HepG2 (cell line): ENCODE results near the gene PREX1. TPM values are rescaled to one million over a fixed set of nuclear protein-coding genes. Genes with fewer than 3 reads are reported as not detected.

Experiments used
- ATAC-seq: fragments of 200-7000 bp; cut with Tn5 transposase; 3 replicates; pipeline ENCODE4 v1.9.1; 2020; ENCODE audit warnings: mild to moderate bottlenecking, moderate library complexity
- BruUV-seq: library from RNA; stranded (reverse); fragments of 400-500 nt; replicated peaks from 2 replicates; lab custom pipeline; 2021; lab: Mats Ljungman, UMichigan
- CTCF ChIA-PET: fragments of 300-600 bp; formaldehyde crosslinking; extraction: SDS; loops from one replicate; lab custom pipeline; 2021; ENCODE audit warnings: low total read pairs, inconsistent platforms, low intra/inter-chr PET ratio; lab: Yijun Ruan, JAX
- POLR2A ChIA-PET: fragments of 350-600 bp; sonication (Branson Sonifier 250); formaldehyde crosslinking; loops from one replicate; lab custom pipeline; 2020; ENCODE audit warnings: antibody characterized with exemption, inconsistent platforms; lab: Yijun Ruan, JAX
- DNase-seq: peaks from one replicate; pipeline ENCODE4 v3.0.0-alpha.2; 2015; ENCODE audit warnings: low spot score
- FAIRE-seq: peaks from 3 replicates; lab custom pipeline; 2011; peaks lifted over from hg19 to GRCh38; lab: Jason Lieb, UNC
- H2AFZ ChIP-seq: one replicate; pipeline ENCODE4 v1.6.1; 2011; ENCODE audit warnings: low read length, inconsistent platforms
- H3K27ac ChIP-seq: fragments of 300-600 bp; 3 replicates; pipeline ENCODE4 v1.8.0; 2011; ENCODE audit warnings: mixed run types, mild to moderate bottlenecking, mixed read lengths, low read length, inconsistent platforms; ENCODE audit not compliant: insufficient read depth; ENCODE audit errors: extremely low read length
- H3K27me3 ChIP-seq, 2 experiments: fragments of 200-600 bp in 1 of 2; 2 replicates in 1 of 2; 3 replicates in 1 of 2; pipeline versions ENCODE4 v1.6.0 to v1.8.0; 2011; ENCODE audit warnings: low read length in 2 of 2, mild to moderate bottlenecking in 2 of 2, moderate library complexity in 2 of 2, inconsistent platforms in 1 of 2; ENCODE audit not compliant: insufficient read depth in 2 of 2, control insufficient read depth in 1 of 2
- H3K36me3 ChIP-seq, 2 experiments: fragments of 200-600 bp in 1 of 2; replicated peaks in 1 of 2; 2 replicates in 1 of 2; 3 replicates in 1 of 2; pipeline versions ENCODE4 v1.5.1 to v1.8.0; 2011; ENCODE audit warnings: low read length in 2 of 2, inconsistent platforms in 1 of 2; ENCODE audit not compliant: insufficient read depth in 2 of 2, control insufficient read depth in 1 of 2
- H3K4me1 ChIP-seq: 2 replicates; pipeline ENCODE4 v1.5.1; 2012; ENCODE audit warnings: low read length, inconsistent platforms; ENCODE audit not compliant: insufficient read depth
- H3K4me2 ChIP-seq: 2 replicates; pipeline ENCODE4 v1.6.0; 2011; ENCODE audit warnings: low read depth, low read length, inconsistent platforms
- H3K4me3 ChIP-seq, 3 experiments: fragments of 200-600 bp in 1 of 3; sonication (generic), shearing (Covaris generic) in 1 of 3; replicated peaks in 1 of 3; 2 replicates each; pipeline ENCODE4 v1.5.1; 2011 to 2016; ENCODE audit warnings: low read length in 3 of 3, inconsistent platforms in 2 of 3, low read depth in 2 of 3, mild to moderate bottlenecking in 2 of 3, control low read depth in 1 of 3, mixed read lengths in 1 of 3; ENCODE audit not compliant: insufficient read depth in 1 of 3
- H3K79me2 ChIP-seq: one replicate; pipeline ENCODE4 v1.6.1; 2011; ENCODE audit warnings: low read length, inconsistent platforms; ENCODE audit not compliant: insufficient read depth
- H3K9ac ChIP-seq: 2 replicates; pipeline ENCODE4 v1.6.0; 2011; ENCODE audit warnings: mild to moderate bottlenecking, low read depth, low read length, inconsistent platforms; ENCODE audit not compliant: insufficient read depth
- H3K9me3 ChIP-seq: 2 replicates; pipeline ENCODE4 v1.5.1; 2012; ENCODE audit warnings: mild to moderate bottlenecking, low read length
- H4K20me1 ChIP-seq: 2 replicates; pipeline ENCODE4 v1.6.0; 2011; ENCODE audit warnings: inconsistent platforms, mild to moderate bottlenecking, low read length, moderate library complexity; ENCODE audit not compliant: insufficient read depth
- AGO1 ChIP-seq: fragments of 200-400 bp; formaldehyde crosslinking; IDR thresholded peaks from 2 replicates; pipeline ENCODE4 v1.6.1; 2017; ENCODE audit warnings: mild to moderate bottlenecking, low read depth, low read length, moderate library complexity; ENCODE audit not compliant: poor library complexity, severe bottlenecking
- BATF2 ChIP-seq: sonication (generic); formaldehyde crosslinking; IDR thresholded peaks from 2 replicates; pipeline ENCODE4 v1.8.0; 2022; ENCODE audit warnings: mild to moderate bottlenecking, missing genetic modification reagents, moderate library complexity
- CHD2 ChIP-seq: IDR thresholded peaks from 2 replicates; pipeline ENCODE4 v1.6.1; 2011; ENCODE audit warnings: low read depth, low read length, improper control_type of control experiment
- HMGA1 ChIP-seq: sonication (generic); formaldehyde crosslinking; conservative IDR thresholded peaks from 2 replicates; pipeline ENCODE4 v1.4.0; 2020; ENCODE audit warnings: missing genetic modification reagents
- HMGXB3 ChIP-seq: sonication (generic); formaldehyde crosslinking; IDR thresholded peaks from 2 replicates; pipeline ENCODE4 v1.4.0; 2020; ENCODE audit warnings: missing genetic modification reagents, borderline replicate concordance
- JUND ChIP-seq: sonication (generic); formaldehyde crosslinking; IDR thresholded peaks from 2 replicates; pipeline ENCODE4 v1.8.0; 2022; ENCODE audit warnings: mild to moderate bottlenecking, missing genetic modification reagents
- NCOA1 ChIP-seq: sonication (generic); formaldehyde crosslinking; IDR thresholded peaks from 2 replicates; pipeline ENCODE4 v1.9.0; 2021; ENCODE audit warnings: missing genetic modification reagents
- POGZ ChIP-seq: sonication (generic); formaldehyde crosslinking; IDR thresholded peaks from 2 replicates; pipeline ENCODE4 v1.4.0; 2020; ENCODE audit warnings: mild to moderate bottlenecking, missing genetic modification reagents
- RXRA ChIP-seq: sonication (generic); formaldehyde crosslinking; IDR thresholded peaks from 2 replicates; pipeline ENCODE4 v1.5.1; 2020; ENCODE audit warnings: missing genetic modification reagents
- SNAPC5 ChIP-seq: sonication (generic); formaldehyde crosslinking; IDR thresholded peaks from 2 replicates; pipeline ENCODE4 v1.8.1; 2023; ENCODE audit warnings: mild to moderate bottlenecking, missing genetic modification reagents, borderline replicate concordance
- TBX3 ChIP-seq: fragments of 450-650 bp; IDR thresholded peaks from 2 replicates; pipeline ENCODE4 v1.6.1; 2017; ENCODE audit warnings: antibody characterized with exemption, mild to moderate bottlenecking, inconsistent platforms, borderline replicate concordance
- ZHX2 ChIP-seq, 2 experiments: sonication (generic) in 1 of 2; formaldehyde crosslinking in 1 of 2; IDR thresholded peaks; 2 replicates each; pipeline versions ENCODE4 v1.6.1 to v1.9.0; 2014 to 2022; ENCODE audit warnings: antibody characterized with exemption in 1 of 2, borderline replicate concordance in 1 of 2, inconsistent platforms in 1 of 2, low read depth in 1 of 2, missing genetic modification reagents in 1 of 2
- ZNF30 ChIP-seq: sonication (generic); formaldehyde crosslinking; IDR thresholded peaks from 2 replicates; pipeline ENCODE4 v1.5.0; 2020; ENCODE audit warnings: mild to moderate bottlenecking, missing genetic modification reagents
- WGBS: methylation state at CpG from one replicate; pipeline ENCODE4 v1.1.6; 2017; ENCODE audit warnings: low lambda C conversion rate; 5-methylcytosine and 5-hydroxymethylcytosine counted together
- in situ Hi-C: cut with HindIII; loops from 2 replicates; pipeline ENCODE4 v1.10.0; 2017; ENCODE audit warnings: low pct_unique_long_range_greater_than_20kb; ENCODE audit not compliant: extremely low pct_ligation_motif_present
- intact Hi-C: fragments of 100-400 bp; cut with micrococcal nuclease; formaldehyde crosslinking; loops from one replicate; pipeline ENCODE4 v1.10.0; 2022; ENCODE audit not compliant: unreplicated experiment
- polyA plus RNA-seq, 8 experiments: library from polyadenylated mRNA; depleted of rRNA in 3 of 8; stranded (reverse) in 7 of 8; unstranded in 1 of 8; fragments of >200 nt; fragmentation: Illumina TruSeq in 4 of 8; extraction: Trizol in 4 of 8; gene quantifications; 2 replicates each; pipeline versions ENCODE4 v1.2.1 to v1.2.3, GENCODE V29; 2011 to 2016; ENCODE audit warnings: low read depth in 4 of 8, missing spikeins in 1 of 8, mixed read lengths in 1 of 8; ENCODE audit not compliant: insufficient read depth in 1 of 8
- total RNA-seq, 5 experiments: library from RNA; depleted of rRNA; stranded (reverse); fragments of >200 nt; fragmentation: Illumina TruSeq; extraction: Trizol; gene quantifications; 2 replicates each; pipeline ENCODE4 v1.2.3, GENCODE V29; 2016; ENCODE audit warnings: low read depth in 1 of 5

PREX1 gene
- total and polyA plus RNA-seq, 2 of the 13 experiments (the other 11 are each of a cell fraction or from before 2014, with no cell fraction given), result 0.02 to 0.04 TPM

- Histone ChIP-seq H3K79me2 (no peaks in the 10 kb centered on the region), H3K4me2 (no peak overlapping the region), H3K4me3 (no peak overlapping the region), H3K9me3 (no peaks in the 10 kb centered on the region), H3K27me3 (peaks cover 3 to 63% of the 10 kb centered on the region in 2 experiments; a peak in 4 of 5 replicates), H3K27ac (no peak overlapping the region), H3K36me3 (no peaks in the 10 kb centered on the region), H4K20me1 (no peaks in the 10 kb centered on the region; the same call in 1 of the 2 replicates), H3K9ac (no peak overlapping the region), H2AFZ (no peak overlapping the region), H3K4me1 (no peaks in the 10 kb centered on the region)
- 22% methylated on average over 5 of the region's 5 CpGs for WGBS
- ATAC-seq (no peak), FAIRE-seq (no peak), DNase-seq (no peak)
- ChIA-PET POLR2A (no interaction called here), CTCF (no interaction called here)
- in situ Hi-C loops (no loop called here), intact Hi-C loops (no loop called here)
- BruUV-seq, result no TSS peak
- TF ChIP-seq SNAPC5 (no peak), ZHX2 (IDR thresholded peaks at IDR 0.05; ENCODE audit: low read depth) (no peak), ZHX2 (CRISPR knock-in tag; IDR thresholded peaks at IDR 0.05; ENCODE audit: borderline replicate concordance) (no peak), TBX3 (no peak), HMGA1 (CRISPR knock-in tag) (no peak), BATF2 (CRISPR knock-in tag) (no peak), POGZ (CRISPR knock-in tag) (no peak), AGO1 (no peak), ZNF30 (CRISPR knock-in tag) (no peak), RXRA (no peak), CHD2 (no peak), HMGXB3 (CRISPR knock-in tag) (no peak), NCOA1 (CRISPR knock-in tag) (no peak), JUND (CRISPR knock-in tag) (no peak)
Observed at GRCh38 chr20:48813930-48814546, 13.8 kb downstream of the PREX1 start.
